Testis (tissue), 2 donors: ENCODE data around the gene WDR49.

ENCODE experiments used
- POLR2A ChIP-seq: fragments of 450-650 bp; IDR thresholded peaks from one replicate; pipeline ENCODE4 v1.6.1; 2017; ENCODE audit warnings: antibody characterized with exemption, mild to moderate bottlenecking, moderate library complexity
- TF ChIP-seq, protein P1 (sequence below), 3 experiments: fragments of 450-650 bp in 2 of 3; fragments of 200-600 bp in 1 of 3; sonication (generic) in 1 of 3; IDR thresholded peaks; one replicate each; pipeline ENCODE4 v1.5.1; 2016 to 2019; ENCODE audit warnings: antibody characterized with exemption in 3 of 3, mild to moderate bottlenecking in 2 of 3, moderate library complexity in 1 of 3

DNA sequence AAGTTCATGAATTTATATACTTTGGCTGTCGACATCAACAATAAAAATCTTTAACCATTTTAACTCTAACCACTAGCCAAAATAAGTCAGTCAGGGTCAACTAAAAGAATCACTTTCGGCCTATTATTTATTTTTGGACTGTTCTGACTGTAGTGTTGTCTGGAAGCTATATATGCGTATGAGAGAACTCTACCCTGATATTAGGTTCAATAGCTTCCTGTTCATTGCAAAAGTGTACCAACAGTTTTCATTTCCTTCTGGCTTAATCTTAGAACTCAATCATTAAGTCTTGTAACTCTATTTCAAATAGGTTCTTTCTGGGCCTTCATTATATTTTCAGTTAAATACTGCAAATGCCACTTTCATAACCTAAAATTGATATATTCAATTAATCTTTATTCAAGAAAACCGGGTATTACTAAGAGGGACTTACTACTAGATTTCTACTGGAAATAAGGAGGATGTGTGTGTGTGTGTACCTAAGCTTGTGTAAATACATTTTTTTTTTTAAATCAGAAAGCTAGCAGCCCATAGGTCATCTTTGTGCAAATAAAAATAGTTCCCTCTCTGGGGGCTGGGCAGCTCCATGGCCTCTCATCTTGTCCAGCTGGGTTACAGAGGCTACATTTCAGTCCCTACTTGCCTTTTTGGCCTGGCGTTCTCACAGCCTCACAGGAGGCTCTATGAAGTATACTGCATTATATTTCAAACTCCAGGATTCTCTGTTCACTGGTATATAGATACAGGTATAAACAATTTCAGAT, 185.7 kb downstream of the WDR49 start:
- TF ChIP-seq, protein P1, sequence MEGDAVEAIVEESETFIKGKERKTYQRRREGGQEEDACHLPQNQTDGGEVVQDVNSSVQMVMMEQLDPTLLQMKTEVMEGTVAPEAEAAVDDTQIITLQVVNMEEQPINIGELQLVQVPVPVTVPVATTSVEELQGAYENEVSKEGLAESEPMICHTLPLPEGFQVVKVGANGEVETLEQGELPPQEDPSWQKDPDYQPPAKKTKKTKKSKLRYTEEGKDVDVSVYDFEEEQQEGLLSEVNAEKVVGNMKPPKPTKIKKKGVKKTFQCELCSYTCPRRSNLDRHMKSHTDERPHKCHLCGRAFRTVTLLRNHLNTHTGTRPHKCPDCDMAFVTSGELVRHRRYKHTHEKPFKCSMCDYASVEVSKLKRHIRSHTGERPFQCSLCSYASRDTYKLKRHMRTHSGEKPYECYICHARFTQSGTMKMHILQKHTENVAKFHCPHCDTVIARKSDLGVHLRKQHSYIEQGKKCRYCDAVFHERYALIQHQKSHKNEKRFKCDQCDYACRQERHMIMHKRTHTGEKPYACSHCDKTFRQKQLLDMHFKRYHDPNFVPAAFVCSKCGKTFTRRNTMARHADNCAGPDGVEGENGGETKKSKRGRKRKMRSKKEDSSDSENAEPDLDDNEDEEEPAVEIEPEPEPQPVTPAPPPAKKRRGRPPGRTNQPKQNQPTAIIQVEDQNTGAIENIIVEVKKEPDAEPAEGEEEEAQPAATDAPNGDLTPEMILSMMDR (IDR thresholded peaks at IDR 0.05) = no peak
- TF ChIP-seq POLR2A = no peak
